Trophoblast cell (in vitro differentiated cells and primary cell): ENCODE measurements around the gene DSG1.

Experiments
- DNase-seq, 2 donors: peaks; one replicate each; pipeline ENCODE4 v3.0.0-alpha.2; 2016
- H2AFZ ChIP-seq: 2 replicates; pipeline ENCODE4 v1.6.1; 2013; ENCODE audit warnings: low read length, moderate library complexity, mild to moderate bottlenecking; ENCODE audit not compliant: insufficient read depth, poor library complexity
- H2AK5ac ChIP-seq: 2 replicates; pipeline ENCODE4 v1.6.1; 2013; ENCODE audit warnings: mild to moderate bottlenecking, low read length
- H2BK120ac ChIP-seq: 2 replicates; pipeline ENCODE4 v1.6.1; 2013; ENCODE audit warnings: low read length, mild to moderate bottlenecking, moderate library complexity; ENCODE audit not compliant: insufficient read depth, poor library complexity
- H2BK12ac ChIP-seq: 2 replicates; pipeline ENCODE4 v1.6.1; 2013; ENCODE audit warnings: mild to moderate bottlenecking, low read length, moderate library complexity
- H2BK5ac ChIP-seq: 2 replicates; pipeline ENCODE4 v1.6.1; 2013; ENCODE audit warnings: low read length, low read depth, moderate library complexity, mild to moderate bottlenecking; ENCODE audit not compliant: poor library complexity
- H3K14ac ChIP-seq: 2 replicates; pipeline ENCODE4 v1.6.1; 2013; ENCODE audit warnings: mild to moderate bottlenecking, low read length
- H3K18ac ChIP-seq: 2 replicates; pipeline ENCODE4 v1.6.1; 2013; ENCODE audit warnings: mild to moderate bottlenecking, low read length
- H3K23ac ChIP-seq: 2 replicates; pipeline ENCODE4 v1.6.1; 2013; ENCODE audit warnings: low read length
- H3K27ac ChIP-seq: 2 replicates; pipeline ENCODE4 v1.5.1; 2013; ENCODE audit warnings: low read depth, mild to moderate bottlenecking, inconsistent platforms, low read length, moderate library complexity
- H3K27me3 ChIP-seq: 2 replicates; pipeline ENCODE4 v1.6.1; 2013; ENCODE audit warnings: inconsistent platforms, mild to moderate bottlenecking, low read length, moderate library complexity; ENCODE audit not compliant: insufficient read depth
- H3K36me3 ChIP-seq, 2 experiments: 1 replicate in 1 of 2; 2 replicates in 1 of 2; pipeline ENCODE4 v1.6.1; 2013; ENCODE audit warnings: low read length in 2 of 2, mild to moderate bottlenecking in 2 of 2, moderate library complexity in 1 of 2; ENCODE audit not compliant: insufficient read depth in 2 of 2, control insufficient read depth in 1 of 2
- H3K4ac ChIP-seq: 2 replicates; pipeline ENCODE4 v1.6.1; 2013; ENCODE audit warnings: low read depth, mild to moderate bottlenecking, low read length, moderate library complexity
- H3K4me1 ChIP-seq, 2 experiments: 1 replicate in 1 of 2; 2 replicates in 1 of 2; pipeline ENCODE4 v1.6.1; 2013; ENCODE audit warnings: low read length in 2 of 2, mild to moderate bottlenecking in 2 of 2, moderate library complexity in 1 of 2; ENCODE audit not compliant: insufficient read depth in 2 of 2, control insufficient read depth in 1 of 2
- H3K4me2 ChIP-seq: 2 replicates; pipeline ENCODE4 v1.6.1; 2013; ENCODE audit warnings: inconsistent platforms, mild to moderate bottlenecking, low read length, moderate library complexity
- H3K4me3 ChIP-seq: 2 replicates; pipeline ENCODE4 v1.5.1; 2013; ENCODE audit warnings: mild to moderate bottlenecking, low read depth, low read length, inconsistent platforms
- H3K79me1 ChIP-seq: one replicate; pipeline ENCODE4 v1.6.1; 2013; ENCODE audit warnings: low read length
- H3K79me2 ChIP-seq: 2 replicates; pipeline ENCODE4 v1.6.1; 2013; ENCODE audit warnings: low read length, mild to moderate bottlenecking; ENCODE audit not compliant: control insufficient read depth, insufficient read depth, poor library complexity
- H3K9ac ChIP-seq: 2 replicates; pipeline ENCODE4 v1.6.1; 2013; ENCODE audit warnings: mild to moderate bottlenecking, low read length
- H3K9me3 ChIP-seq: 2 replicates; pipeline ENCODE4 v1.6.1; 2013; ENCODE audit warnings: low read depth, mild to moderate bottlenecking, control low read depth, inconsistent platforms, low read length; ENCODE audit not compliant: insufficient read depth
- H4K12ac ChIP-seq: 2 replicates; pipeline ENCODE4 v1.6.1; 2013; ENCODE audit warnings: low read depth, mild to moderate bottlenecking, low read length, moderate library complexity
- H4K8ac ChIP-seq: 2 replicates; pipeline ENCODE4 v1.6.1; 2013; ENCODE audit warnings: low read depth, mild to moderate bottlenecking, low read length, moderate library complexity
- H4K91ac ChIP-seq: one replicate; pipeline ENCODE4 v1.6.1; 2013; ENCODE audit warnings: low read depth, mild to moderate bottlenecking, low read length, moderate library complexity
- WGBS: extraction: QIAGEN DNeasy Blood & Tissue Kit; methylation state at CpG from one replicate; pipeline ENCODE4 v1.1.7; 2013; ENCODE audit warnings: missing lambda C conversion rate; ENCODE audit not compliant: insufficient read length, insufficient coverage; ENCODE audit errors: extremely low coverage; 5-methylcytosine and 5-hydroxymethylcytosine counted together

Gene DSG1

DNA sequence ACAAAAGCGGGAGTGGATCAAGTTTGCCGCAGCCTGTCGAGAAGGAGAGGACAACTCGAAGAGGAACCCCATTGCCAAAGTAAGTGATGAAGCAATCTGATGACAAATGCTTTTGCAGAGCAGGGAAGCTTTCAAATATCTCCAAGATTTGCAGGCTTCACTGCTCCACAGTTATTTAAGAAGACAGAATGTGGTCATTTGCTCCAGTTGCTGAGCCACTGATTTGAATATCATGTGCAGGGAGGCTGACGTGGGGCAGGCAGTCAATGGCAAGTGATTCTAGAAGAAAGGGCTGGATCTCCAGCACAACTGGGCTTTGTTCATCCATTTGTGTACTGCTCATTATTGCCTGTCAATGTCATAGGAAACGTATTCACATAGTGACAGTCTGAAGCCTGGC lies 68.8 kb downstream of the DSG1 start:
- Histone ChIP-seq H3K4ac (no peak overlapping the region), H3K4me3 (no peak overlapping the region), H2BK5ac (no peak overlapping the region), H4K12ac (no peak overlapping the region), H3K4me2 (no peak overlapping the region), H3K36me3 (no peaks in the 10 kb centered on the region), H3K18ac (no peak overlapping the region), H3K9ac (no peak overlapping the region), H3K9me3 (no peaks in the 10 kb centered on the region), H2AFZ (no peak overlapping the region), H3K27me3 (no peaks in the 10 kb centered on the region), H3K14ac (no peak overlapping the region), H4K91ac (no peak overlapping the region), H3K27ac (no peak overlapping the region), H3K79me1 (no peaks in the 10 kb centered on the region), H4K8ac (no peak overlapping the region), H3K79me2 (no peaks in the 10 kb centered on the region), H3K23ac (no peak overlapping the region), H2BK12ac (no peak overlapping the region), H3K4me1 (no peaks in the 10 kb centered on the region), H2BK120ac (no peak overlapping the region), H2AK5ac (no peak overlapping the region)
- no CpG with 5 or more reads among the region's 6 CpGs for WGBS
- no peak for DNase-seq

DNA sequence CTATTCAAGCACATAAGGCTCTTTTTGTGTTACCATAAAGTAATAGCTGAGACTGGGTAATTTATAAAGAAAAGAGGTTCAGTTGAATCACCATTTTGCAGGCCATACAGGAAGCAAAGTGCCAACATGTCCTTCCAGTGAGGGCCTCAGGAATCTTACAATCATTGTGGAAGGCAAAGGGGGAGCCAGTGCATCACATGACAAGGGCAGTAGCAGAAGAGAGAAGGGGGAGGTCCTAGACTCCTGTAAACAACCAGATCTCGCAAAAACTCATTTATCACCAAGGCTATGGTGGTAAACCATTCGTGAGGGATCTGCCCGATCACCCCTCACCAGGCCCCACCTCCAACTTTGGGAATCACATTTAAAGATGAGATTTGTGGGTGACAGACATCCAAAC lies 75.3 kb downstream of the DSG1 start:
- no peak overlapping the region for H3K23ac ChIP-seq
- H3K79me1 ChIP-seq: no peaks in the 10 kb centered on the region
- no peak overlapping the region for H3K27ac ChIP-seq
- no peak overlapping the region for H2BK5ac ChIP-seq
- no peak overlapping the region for H2BK12ac ChIP-seq
- no peak overlapping the region for H3K4me2 ChIP-seq
- H2AFZ ChIP-seq: no peak overlapping the region
- H3K36me3 ChIP-seq: no peaks in the 10 kb centered on the region
- H4K12ac ChIP-seq: no peak overlapping the region
- no peak overlapping the region for H3K14ac ChIP-seq
- H3K27me3 ChIP-seq: no peaks in the 10 kb centered on the region
- H3K9ac ChIP-seq: no peak overlapping the region
- no peak overlapping the region for H3K4me3 ChIP-seq
- no peak overlapping the region for H4K91ac ChIP-seq
- H3K79me2 ChIP-seq: no peaks in the 10 kb centered on the region
- H3K4me1 ChIP-seq: peaks cover 6 to 8% of the 10 kb centered on the region in 2 experiments
- no peak overlapping the region for H3K4ac ChIP-seq
- no peak overlapping the region for H2BK120ac ChIP-seq
- H3K18ac ChIP-seq: no peak overlapping the region
- no peaks in the 10 kb centered on the region for H3K9me3 ChIP-seq
- H2AK5ac ChIP-seq: no peak overlapping the region
- DNase-seq: no peak
- H4K8ac ChIP-seq: no peak overlapping the region
- WGBS: no CpG with 5 or more reads among the region's 3 CpGs

DNA sequence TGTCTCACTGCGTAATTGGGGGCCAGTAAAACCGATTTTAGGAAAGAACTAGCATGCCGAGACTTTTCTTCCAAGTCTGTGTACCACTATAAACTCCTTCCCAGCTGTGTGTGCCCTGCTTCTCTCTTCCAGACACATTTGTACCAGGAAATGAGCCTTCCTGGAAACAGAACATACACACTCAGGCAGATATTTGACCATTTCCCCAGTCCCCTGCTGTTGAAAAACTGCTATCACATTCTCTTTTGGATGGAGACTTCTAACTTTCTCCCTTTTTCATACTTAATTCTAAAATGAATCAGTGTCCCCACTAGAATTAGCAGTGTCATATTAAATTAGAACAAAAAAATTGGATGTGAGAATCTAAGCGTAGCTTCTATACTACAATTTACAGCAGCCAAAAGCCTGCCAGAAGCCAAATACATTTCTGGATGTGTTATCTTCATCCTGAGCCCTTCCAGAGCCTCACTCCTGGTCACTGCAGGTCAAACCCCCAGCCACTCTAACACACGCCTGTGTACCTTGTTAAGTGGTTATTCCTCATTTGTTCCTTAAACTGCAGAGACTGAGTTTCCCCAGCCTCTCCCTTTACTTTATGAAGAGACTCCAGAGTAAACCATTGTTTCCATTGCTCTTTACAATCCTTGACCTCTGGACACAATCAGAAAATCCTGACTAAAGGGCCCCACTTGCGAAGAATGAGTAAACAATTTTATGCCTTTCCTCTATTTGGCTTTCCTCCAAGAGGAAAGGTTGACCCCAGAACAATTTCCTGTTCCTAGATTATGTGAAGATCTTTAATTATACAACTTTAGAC lies 79.0 kb downstream of the DSG1 start:
- no peak overlapping the region for H2AFZ ChIP-seq
- no peak overlapping the region for H3K4ac ChIP-seq
- H3K27me3 ChIP-seq: no peaks in the 10 kb centered on the region
- no peak overlapping the region for H2BK5ac ChIP-seq
- no peaks in the 10 kb centered on the region for H3K36me3 ChIP-seq
- H3K4me3 ChIP-seq: no peak overlapping the region
- no peak overlapping the region for H2AK5ac ChIP-seq
- H2BK120ac ChIP-seq: no peak overlapping the region
- peak overlapping the region; percentile 57 for H4K91ac ChIP-seq
- H3K4me1 ChIP-seq: peaks cover 6 to 8% of the 10 kb centered on the region in 2 experiments
- no peak overlapping the region for H2BK12ac ChIP-seq
- no peak overlapping the region for H3K4me2 ChIP-seq
- WGBS: no CpG with 5 or more reads among the region's 6 CpGs
- no peak overlapping the region for H4K8ac ChIP-seq
- no peak for DNase-seq
- no peaks in the 10 kb centered on the region for H3K79me2 ChIP-seq
- no peak overlapping the region for H3K9ac ChIP-seq
- H3K27ac ChIP-seq: peak overlapping the region; percentile 72
- H3K79me1 ChIP-seq: no peaks in the 10 kb centered on the region
- no peak overlapping the region for H4K12ac ChIP-seq
- H3K9me3 ChIP-seq: no peaks in the 10 kb centered on the region
- no peak overlapping the region for H3K18ac ChIP-seq
- H3K14ac ChIP-seq: no peak overlapping the region
- H3K23ac ChIP-seq: no peak overlapping the region

DNA sequence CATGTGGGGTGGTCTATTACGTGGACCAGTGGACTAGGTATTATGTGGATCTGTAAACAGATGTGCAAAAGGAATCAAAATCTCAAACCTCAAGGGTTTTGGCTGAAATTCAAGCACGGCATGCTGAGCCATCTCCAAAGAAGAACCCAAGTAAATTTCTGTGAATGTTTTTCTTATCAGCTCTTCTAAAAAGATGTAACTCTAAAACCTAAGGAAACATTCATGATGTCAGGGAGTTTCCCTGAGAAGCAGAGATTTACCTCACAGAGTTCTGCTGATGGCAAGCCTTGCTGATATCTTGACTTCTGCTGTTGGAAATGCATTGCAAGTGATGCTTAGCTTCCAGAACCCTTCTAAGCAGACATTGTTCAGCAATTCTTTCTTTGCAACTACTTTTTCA lies 80.2 kb downstream of the DSG1 start:
- no peaks in the 10 kb centered on the region for H3K79me1 ChIP-seq
- H2AK5ac ChIP-seq: no peak overlapping the region
- H4K12ac ChIP-seq: no peak overlapping the region
- H3K23ac ChIP-seq: no peak overlapping the region
- no peak overlapping the region for H2AFZ ChIP-seq
- H4K8ac ChIP-seq: no peak overlapping the region
- H3K4me2 ChIP-seq: no peak overlapping the region
- no peak overlapping the region for H4K91ac ChIP-seq
- no peak overlapping the region for H3K14ac ChIP-seq
- no peak overlapping the region for H3K9ac ChIP-seq
- no peaks in the 10 kb centered on the region for H3K27me3 ChIP-seq
- WGBS: no CpG with 5 or more reads among the region's 2 CpGs
- no peak overlapping the region for H2BK120ac ChIP-seq
- H3K27ac ChIP-seq: no peak overlapping the region
- H3K4ac ChIP-seq: no peak overlapping the region
- no peak for DNase-seq
- H2BK12ac ChIP-seq: no peak overlapping the region
- H3K4me1 ChIP-seq: peaks cover 6 to 8% of the 10 kb centered on the region in 2 experiments
- no peaks in the 10 kb centered on the region for H3K79me2 ChIP-seq
- H3K36me3 ChIP-seq: no peaks in the 10 kb centered on the region
- H2BK5ac ChIP-seq: no peak overlapping the region
- H3K18ac ChIP-seq: no peak overlapping the region
- no peak overlapping the region for H3K4me3 ChIP-seq
- H3K9me3 ChIP-seq: no peaks in the 10 kb centered on the region
